ENCODE measurements around the gene CEP112. TPM values are rescaled to one million over a fixed set of nuclear protein-coding genes. Genes with fewer than 3 reads are reported as not detected.

CEP112 gene
- total and polyA plus RNA-seq, 8 donors: 8.4 to 11.4 (median 9.8) TPM

DNA sequence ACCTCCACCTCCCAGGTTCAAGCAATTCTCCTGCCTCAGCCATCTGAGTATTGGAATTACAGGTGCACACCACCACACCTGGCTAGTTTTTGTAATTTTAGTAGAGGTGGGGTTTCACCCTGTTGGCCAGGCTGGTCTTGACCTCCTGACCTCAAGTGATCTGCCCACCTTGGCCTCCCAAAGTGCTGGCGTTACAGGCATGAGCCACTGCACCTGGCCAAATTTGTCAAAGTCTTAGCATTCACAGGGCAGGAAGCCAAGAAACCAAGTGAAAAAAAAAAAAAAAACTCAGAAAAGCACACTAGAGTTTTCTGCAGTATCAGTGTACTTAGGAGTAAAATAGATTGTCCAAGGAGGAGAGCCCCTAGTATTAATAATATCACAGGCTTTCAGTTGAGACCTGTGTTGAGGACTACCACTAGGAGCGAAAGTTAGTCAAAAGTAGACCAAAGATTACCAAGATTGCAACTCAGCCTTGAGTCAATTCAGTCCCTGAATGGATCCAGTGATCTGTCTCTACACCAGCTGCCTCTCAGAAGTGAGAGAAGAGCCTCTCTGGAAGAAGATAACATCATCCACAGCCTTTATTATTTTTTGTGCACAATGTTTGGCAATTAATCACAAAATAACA is 159.7 kb downstream of the CEP112 start:
- FAIRE-seq (no peak), ATAC-seq (no peak), DNase-seq (no peak)
- no peaks in the 10 kb centered on the region for H3K9me3 ChIP-seq
- H3K4me3 ChIP-seq: no peak overlapping the region
- H3K27ac ChIP-seq: no peak overlapping the region
- no peaks in the 10 kb centered on the region for H3K4me1 ChIP-seq
- H3K36me3 ChIP-seq: no peaks in the 10 kb centered on the region
- intact Hi-C loops (cut with DNase I): no loop called here
- H3K27me3 ChIP-seq: no peaks in the 10 kb centered on the region
- TF ChIP-seq, protein P1, sequence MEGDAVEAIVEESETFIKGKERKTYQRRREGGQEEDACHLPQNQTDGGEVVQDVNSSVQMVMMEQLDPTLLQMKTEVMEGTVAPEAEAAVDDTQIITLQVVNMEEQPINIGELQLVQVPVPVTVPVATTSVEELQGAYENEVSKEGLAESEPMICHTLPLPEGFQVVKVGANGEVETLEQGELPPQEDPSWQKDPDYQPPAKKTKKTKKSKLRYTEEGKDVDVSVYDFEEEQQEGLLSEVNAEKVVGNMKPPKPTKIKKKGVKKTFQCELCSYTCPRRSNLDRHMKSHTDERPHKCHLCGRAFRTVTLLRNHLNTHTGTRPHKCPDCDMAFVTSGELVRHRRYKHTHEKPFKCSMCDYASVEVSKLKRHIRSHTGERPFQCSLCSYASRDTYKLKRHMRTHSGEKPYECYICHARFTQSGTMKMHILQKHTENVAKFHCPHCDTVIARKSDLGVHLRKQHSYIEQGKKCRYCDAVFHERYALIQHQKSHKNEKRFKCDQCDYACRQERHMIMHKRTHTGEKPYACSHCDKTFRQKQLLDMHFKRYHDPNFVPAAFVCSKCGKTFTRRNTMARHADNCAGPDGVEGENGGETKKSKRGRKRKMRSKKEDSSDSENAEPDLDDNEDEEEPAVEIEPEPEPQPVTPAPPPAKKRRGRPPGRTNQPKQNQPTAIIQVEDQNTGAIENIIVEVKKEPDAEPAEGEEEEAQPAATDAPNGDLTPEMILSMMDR (IDR thresholded peaks at IDR 0.05): no peak
- WGBS, 2 donors: 52 to 61% methylated on average over 2 of the region's 2 CpGs

DNA sequence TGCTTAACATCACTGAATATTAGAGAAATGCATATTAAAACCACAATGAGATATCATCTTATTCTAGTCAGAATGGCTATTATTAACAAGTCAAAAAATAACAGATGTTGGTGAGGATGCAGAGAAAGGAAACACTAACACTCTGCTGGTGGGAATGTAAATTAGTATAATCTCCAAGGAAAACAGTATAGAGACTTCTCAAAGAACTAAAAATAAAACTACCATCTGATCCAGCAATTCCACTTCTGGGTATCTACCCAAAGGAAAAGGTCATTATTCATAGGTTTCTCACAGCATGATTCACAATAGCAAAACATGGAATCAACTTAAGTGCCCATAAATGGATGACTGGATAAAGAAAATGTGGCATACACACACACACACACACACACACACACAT is 166.4 kb downstream of the CEP112 start:
- ATAC-seq: no peak
- Histone ChIP-seq H3K27ac (no peak overlapping the region), H3K4me1 (no peaks in the 10 kb centered on the region), H3K4me3 (no peak overlapping the region), H3K36me3 (no peaks in the 10 kb centered on the region), H3K9me3 (peaks cover 0 to 6% (median 0%) of the 10 kb centered on the region in 4 donors), H3K27me3 (no peaks in the 10 kb centered on the region)
- DNase-seq: no peak
- TF ChIP-seq, protein P1 (IDR thresholded peaks at IDR 0.05): no peak
- intact Hi-C loops (cut with DNase I): no loop called here
- FAIRE-seq: no peak

DNA sequence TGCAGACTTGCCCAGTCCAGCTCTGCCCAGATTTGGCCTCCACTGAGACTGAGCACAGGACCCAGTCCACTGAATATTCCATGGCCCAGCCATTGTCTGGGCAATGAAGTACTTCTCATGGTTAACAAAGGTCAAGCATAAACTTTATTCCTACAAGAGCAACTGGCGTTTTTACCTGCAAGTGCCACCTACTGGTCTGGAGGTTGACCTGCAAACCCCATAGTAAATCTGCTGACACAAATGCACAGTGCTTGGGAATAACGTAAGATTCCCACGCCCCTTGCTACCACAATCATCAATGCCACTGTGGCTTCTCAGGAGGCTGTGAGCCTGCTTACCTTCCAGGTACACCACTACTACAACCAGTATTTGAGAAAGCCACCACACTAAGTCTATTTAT is 170.2 kb downstream of the CEP112 start:
- FAIRE-seq (no peak), DNase-seq (no peak), ATAC-seq (no peak)
- H3K4me1 ChIP-seq: no peaks in the 10 kb centered on the region
- TF ChIP-seq, protein P1 (IDR thresholded peaks at IDR 0.05): no peak
- peaks cover 0 to 6% (median 0%) of the 10 kb centered on the region in 4 donors for H3K9me3 ChIP-seq
- 53 to 61% methylated on average over 3 of the region's 3 CpGs for WGBS, 2 donors
- intact Hi-C loops (cut with DNase I): no loop called here
- H3K4me3 ChIP-seq: no peak overlapping the region
- no peak overlapping the region for H3K27ac ChIP-seq
- no peaks in the 10 kb centered on the region for H3K27me3 ChIP-seq
- no peaks in the 10 kb centered on the region for H3K36me3 ChIP-seq

DNA sequence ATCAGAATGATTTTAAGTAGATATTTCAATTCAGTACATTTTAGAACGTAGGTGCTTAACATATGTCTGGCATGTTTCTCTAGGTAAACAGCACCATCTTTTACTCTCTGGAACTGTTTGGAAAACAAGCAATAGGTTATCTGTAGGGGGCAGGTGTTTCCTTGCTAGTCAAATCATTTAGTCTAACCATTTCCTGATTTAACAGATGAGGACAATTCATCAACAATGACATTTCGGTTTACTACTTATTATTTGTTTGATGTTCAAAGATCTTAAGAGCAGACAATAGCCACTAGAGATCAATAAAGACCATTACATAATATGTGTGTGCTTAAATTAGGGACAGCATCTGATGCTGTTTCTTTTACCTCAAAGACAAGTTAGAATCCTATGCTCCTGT is 173.1 kb downstream of the CEP112 start:
- Histone ChIP-seq H3K4me3 (no peak overlapping the region), H3K27me3 (no peaks in the 10 kb centered on the region), H3K36me3 (no peaks in the 10 kb centered on the region), H3K4me1 (no peaks in the 10 kb centered on the region), H3K27ac (no peak overlapping the region), H3K9me3 (peaks cover 0 to 6% (median 0%) of the 10 kb centered on the region in 4 donors)
- TF ChIP-seq, protein P1 (IDR thresholded peaks at IDR 0.05): no peak
- 28 to 30% methylated on average over 2 of the region's 2 CpGs for WGBS, 2 donors
- DNase-seq (no peak), ATAC-seq (no peak), FAIRE-seq (no peak)
- intact Hi-C loops (cut with DNase I): no loop called here

DNA sequence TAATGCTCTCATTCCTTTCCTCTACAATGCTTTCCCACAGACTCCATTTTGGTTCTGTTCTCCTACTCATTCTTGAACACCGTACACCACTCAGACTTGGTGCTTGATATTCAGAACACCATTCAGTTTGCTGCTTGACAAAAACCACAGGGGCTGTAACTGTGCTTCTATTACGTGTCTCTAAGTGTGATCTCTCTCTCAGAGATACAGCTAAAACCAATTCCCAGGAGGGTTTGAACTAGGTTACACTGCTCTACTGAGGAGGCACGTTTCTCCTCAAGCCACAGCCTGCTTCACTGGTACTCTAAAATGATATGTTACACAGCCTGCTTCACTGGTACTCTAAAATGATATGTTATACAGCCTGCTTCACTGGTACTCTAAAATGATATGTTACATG is 175.7 kb downstream of the CEP112 start:
- no peak overlapping the region for H3K4me3 ChIP-seq
- DNase-seq (no peak), ATAC-seq (no peak), FAIRE-seq (no peak)
- intact Hi-C loops (cut with DNase I): no loop called here
- no peak overlapping the region for H3K27ac ChIP-seq
- WGBS, 2 donors: 63 to 64% methylated on average over 3 of the region's 3 CpGs
- no peaks in the 10 kb centered on the region for H3K4me1 ChIP-seq
- TF ChIP-seq, protein P1 (IDR thresholded peaks at IDR 0.05): no peak
- no peaks in the 10 kb centered on the region for H3K9me3 ChIP-seq
- no peaks in the 10 kb centered on the region for H3K36me3 ChIP-seq
- no peaks in the 10 kb centered on the region for H3K27me3 ChIP-seq
